K562 (cell line): ENCODE measurements around the gene PTPRT. TPM values are rescaled to one million over a fixed set of nuclear protein-coding genes. Genes with fewer than 3 reads are reported as not detected.

Experiments used
- ATAC-seq: fragments of 200-7000 bp; cut with Tn5 transposase; 3 replicates; pipeline ENCODE4 v1.9.1; 2020; ENCODE audit warnings: moderate library complexity
- BruUV-seq: library from RNA; stranded (reverse); fragments of 400-500 nt; replicated peaks from 2 replicates; lab custom pipeline; 2021; lab: Mats Ljungman, UMichigan
- CTCF ChIA-PET: fragments of 300-600 bp; formaldehyde crosslinking; extraction: SDS; loops from one replicate; lab custom pipeline; 2021; ENCODE audit warnings: low intra/inter-chr PET ratio; lab: Yijun Ruan, JAX
- POLR2A ChIA-PET: fragments of 300-600, 350-650 bp; sonication (Branson Sonifier 250); formaldehyde crosslinking; extraction: SDS; loops from one replicate; lab custom pipeline; 2021; ENCODE audit warnings: antibody characterized with exemption, inconsistent platforms; lab: Yijun Ruan, JAX
- DNase-seq, 4 experiments: peaks; one replicate each; pipeline versions ENCODE4 v3.0.0 to v3.0.0-alpha.2; 2011 to 2018; ENCODE audit warnings: low spot score in 3 of 4, mixed read lengths in 3 of 4; ENCODE audit errors: extremely low read depth in 1 of 4
- FAIRE-seq: peaks from 2 replicates; lab custom pipeline; 2011; peaks lifted over from hg19 to GRCh38; lab: Jason Lieb, UNC
- H2AFZ ChIP-seq: 2 replicates; pipeline ENCODE4 v1.6.0; 2011; ENCODE audit warnings: low read depth, low read length, control low read depth, inconsistent platforms
- H3K27ac ChIP-seq: fragments of 200-600 bp; 3 replicates; pipeline ENCODE4 v1.8.0; 2011; ENCODE audit warnings: low read depth, mild to moderate bottlenecking, control low read depth, inconsistent platforms, low read length, moderate library complexity, mixed read lengths; ENCODE audit errors: extremely low read depth
- H3K27me3 ChIP-seq, 2 experiments: fragments of 300-600 bp in 1 of 2; 2 replicates in 1 of 2; 3 replicates in 1 of 2; pipeline versions ENCODE4 v1.6.0 to v1.8.0; 2011; ENCODE audit warnings: inconsistent platforms in 2 of 2, low read length in 2 of 2, mild to moderate bottlenecking in 1 of 2, mixed read lengths in 1 of 2, moderate library complexity in 1 of 2; ENCODE audit not compliant: control insufficient read depth in 2 of 2, insufficient read depth in 2 of 2
- H3K36me3 ChIP-seq: fragments of 300-600 bp; 3 replicates; pipeline ENCODE4 v1.8.0; 2011; ENCODE audit warnings: mild to moderate bottlenecking, low read length, inconsistent platforms; ENCODE audit not compliant: control insufficient read depth, insufficient read depth
- H3K4me1 ChIP-seq, 2 experiments: fragments of 200-600 bp in 1 of 2; replicated peaks in 1 of 2; 2 replicates in 1 of 2; 3 replicates in 1 of 2; pipeline versions ENCODE4 v1.5.1 to v1.8.0; 2011; ENCODE audit warnings: inconsistent platforms in 2 of 2, low read length in 2 of 2, mild to moderate bottlenecking in 1 of 2, mixed read lengths in 1 of 2, moderate library complexity in 1 of 2; ENCODE audit not compliant: control insufficient read depth in 2 of 2, insufficient read depth in 2 of 2
- H3K4me2 ChIP-seq: 2 replicates; pipeline ENCODE4 v1.6.1; 2011; ENCODE audit warnings: low read length, control low read depth, inconsistent platforms, mixed read lengths; ENCODE audit not compliant: insufficient read depth
- H3K4me3 ChIP-seq: fragments of 200-600 bp; sonication (generic), shearing (Covaris generic); 2 replicates; pipeline ENCODE4 v1.5.1; 2016; ENCODE audit warnings: control low read depth, inconsistent platforms
- H3K79me2 ChIP-seq: fragments of 200-600 bp; 3 replicates; pipeline ENCODE4 v1.8.0; 2011; ENCODE audit warnings: low read length, inconsistent platforms; ENCODE audit not compliant: control insufficient read depth, insufficient read depth
- H3K9ac ChIP-seq, 2 experiments: 2 replicates each; pipeline versions ENCODE4 v1.6.0 to v1.6.1; 2011; ENCODE audit warnings: low read depth in 2 of 2, low read length in 2 of 2, control low read depth in 1 of 2, inconsistent platforms in 1 of 2, mild to moderate bottlenecking in 1 of 2, mixed read lengths in 1 of 2; ENCODE audit not compliant: insufficient read depth in 1 of 2
- H3K9me1 ChIP-seq: one replicate; pipeline ENCODE4 v1.6.0; 2011; ENCODE audit warnings: inconsistent platforms, mild to moderate bottlenecking, low read length, moderate library complexity; ENCODE audit not compliant: control insufficient read depth, insufficient read depth
- H3K9me3 ChIP-seq: replicated peaks from 2 replicates; pipeline ENCODE4 v1.5.1; 2011; ENCODE audit warnings: low read depth, low read length, inconsistent platforms; ENCODE audit not compliant: control insufficient read depth, insufficient read depth
- H4K20me1 ChIP-seq: replicated peaks from 2 replicates; pipeline ENCODE4 v1.6.1; 2011; ENCODE audit warnings: low read length, inconsistent platforms, mixed read lengths; ENCODE audit not compliant: control insufficient read depth, insufficient read depth
- BCOR ChIP-seq: fragments of 450-650 bp; IDR thresholded peaks from 2 replicates; pipeline ENCODE4 v1.6.1; 2016
- DDX20 ChIP-seq: fragments of 450-650 bp; IDR thresholded peaks from 2 replicates; pipeline ENCODE4 v1.6.1; 2016; ENCODE audit warnings: missing genetic modification characterization, low read depth, mild to moderate bottlenecking, missing compliant biosample characterization, moderate library complexity
- ELF2 ChIP-seq: fragments of 250-450 bp; sonication (Bioruptor Pico); IDR thresholded peaks from 2 replicates; pipeline ENCODE4 v1.5.0; 2021; ENCODE audit warnings: mild to moderate bottlenecking
- GATA2 ChIP-seq: sonication (generic); formaldehyde crosslinking; IDR thresholded peaks from 2 replicates; pipeline ENCODE4 v1.4.0; 2020; ENCODE audit warnings: mild to moderate bottlenecking, missing genetic modification reagents
- HNRNPUL1 ChIP-seq: fragments of 200-400 bp; formaldehyde crosslinking; IDR thresholded peaks from 2 replicates; pipeline ENCODE4 v1.6.1; 2017; ENCODE audit warnings: low read length
- JUND ChIP-seq, 2 experiments: IDR thresholded peaks; 2 replicates in 1 of 2; 3 replicates in 1 of 2; pipeline ENCODE4 v1.6.1; 2011; ENCODE audit warnings: borderline replicate concordance in 2 of 2, low read depth in 2 of 2, low read length in 2 of 2, improper control_type of control experiment in 1 of 2, missing biosample characterization in 1 of 2, missing genetic modification characterization in 1 of 2, missing genetic modification reagents in 1 of 2
- PHB ChIP-seq: fragments of 250-450 bp; sonication (Bioruptor Pico); IDR thresholded peaks from 2 replicates; pipeline ENCODE4 v1.5.0; 2021
- ZFP91 ChIP-seq: sonication (generic); formaldehyde crosslinking; IDR thresholded peaks from 2 replicates; pipeline ENCODE4 v1.8.0; 2022; ENCODE audit warnings: mild to moderate bottlenecking, missing genetic modification reagents
- ZNF175 ChIP-seq: fragments of 200-800 bp; sonication (Bioruptor generic); IDR thresholded peaks from 2 replicates; pipeline ENCODE4 v1.6.1; 2016; ENCODE audit warnings: low read depth, mild to moderate bottlenecking, missing genetic modification characterization, missing compliant biosample characterization
- ZNF384 ChIP-seq: IDR thresholded peaks from 2 replicates; pipeline ENCODE4 v1.6.1; 2012; ENCODE audit warnings: low read depth, low read length, improper control_type of control experiment
- ZNF695 ChIP-seq: fragments of 450-650 bp; formaldehyde crosslinking; IDR thresholded peaks from 2 replicates; pipeline ENCODE4 v1.4.0; 2020; ENCODE audit warnings: mild to moderate bottlenecking, moderate library complexity
- WGBS: fragments of 100-300 bp; shearing (Covaris generic); methylation state at CpG from one replicate; pipeline ENCODE4 v1.1.6; 2016; ENCODE audit warnings: low coverage, mixed read lengths; ENCODE audit not compliant: insufficient coverage; ENCODE audit errors: missing lambda C conversion rate; 5-methylcytosine and 5-hydroxymethylcytosine counted together
- in situ Hi-C: fragments of 300-500 bp; cut with MboI; formaldehyde crosslinking; loops from 4 replicates; pipeline ENCODE4 v1.15.0; 2018; ENCODE audit warnings: inconsistent platforms, mixed read lengths
- intact Hi-C: fragments of 100-400 bp; cut with micrococcal nuclease; formaldehyde crosslinking; loops from 2 replicates; pipeline ENCODE4 v1.14.2; 2022
- polyA plus RNA-seq, 8 experiments: library from polyadenylated mRNA; depleted of rRNA in 4 of 8; stranded (reverse) in 5 of 8; unstranded in 3 of 8; fragments of >200 nt; fragmentation: Nextera tagmentation in 2 of 8; fragmentation: Illumina TruSeq in 1 of 8; extraction: Ambion mirVana in 2 of 8; extraction: Trizol in 1 of 8; gene quantifications; 2 replicates each; pipeline versions ENCODE4 v1.2.1 to v1.2.3, GENCODE V29; 2011 to 2014; ENCODE audit warnings: inconsistent platforms in 1 of 8, missing spikeins in 1 of 8
- total RNA-seq, 7 experiments: library from RNA; depleted of rRNA in 6 of 7; stranded (reverse); fragments of >200 nt in 6 of 7; fragmentation: Illumina TruSeq in 2 of 7; extraction: Trizol in 2 of 7; gene quantifications; 2 replicates each; pipeline versions ENCODE4 v1.2.1 to v1.2.3, GENCODE V29; 2011 to 2021; ENCODE audit warnings: low replicate concordance in 1 of 7
- TF ChIP-seq, protein P1 (sequence below), 2 experiments: fragments of 450-650 bp in 1 of 2; sonication (generic) in 1 of 2; formaldehyde crosslinking in 1 of 2; IDR thresholded peaks in 1 of 2; conservative IDR thresholded peaks in 1 of 2; 2 replicates each; pipeline versions ENCODE4 v1.6.1 to v1.8.1; 2016 to 2023; ENCODE audit warnings: mild to moderate bottlenecking in 2 of 2, moderate library complexity in 2 of 2, inconsistent platforms in 1 of 2, missing genetic modification reagents in 1 of 2
- TF ChIP-seq, protein P2 (sequence below): fragments of 450-650 bp; IDR thresholded peaks from 2 replicates; pipeline ENCODE4 v1.6.1; 2016
- TF ChIP-seq, protein P3 (sequence below): sonication (generic); formaldehyde crosslinking; IDR thresholded peaks from 2 replicates; pipeline ENCODE4 v1.8.0; 2023; ENCODE audit warnings: mild to moderate bottlenecking, missing genetic modification reagents

PTPRT gene
- total and polyA plus RNA-seq, 9 of the 15 experiments (the other 6 are each of a cell fraction or from before 2014, with no cell fraction given), result not detected

DNA sequence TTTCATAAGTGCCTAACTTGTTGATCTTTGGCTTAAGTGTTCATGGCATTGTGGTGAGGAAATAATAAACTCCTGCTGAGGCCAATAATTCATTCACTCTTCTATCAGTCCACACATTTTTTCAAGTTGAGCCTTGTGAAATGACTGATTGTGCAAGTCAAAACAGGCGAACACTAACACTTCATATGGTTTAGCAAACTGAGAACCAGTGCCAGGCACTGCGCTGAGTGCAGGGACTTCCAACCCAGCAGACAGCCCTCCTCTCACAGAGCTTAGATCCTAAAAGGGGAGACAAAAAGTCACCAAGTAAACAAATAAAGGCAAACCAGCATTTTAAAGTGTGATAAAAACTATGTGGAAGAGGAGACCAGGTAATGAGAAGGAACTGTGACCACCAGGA lies 435.0 kb downstream of the PTPRT start:
- no peak for FAIRE-seq
- Histone ChIP-seq H4K20me1 (no peaks in the 10 kb centered on the region), H3K27me3 (no peaks in the 10 kb centered on the region; a peak in 2 of 5 replicates), H3K4me3 (no peak overlapping the region), H3K9me1 (no peaks in the 10 kb centered on the region), H3K27ac (no peak overlapping the region), H3K9ac (no peak overlapping the region), H3K36me3 (no peaks in the 10 kb centered on the region), H2AFZ (no peak overlapping the region), H3K79me2 (no peaks in the 10 kb centered on the region), H3K9me3 (no peaks in the 10 kb centered on the region), H3K4me2 (no peak overlapping the region), H3K4me1 (no peaks in the 10 kb centered on the region)
- intact Hi-C loops, result no loop called here
- WGBS, result 4% methylated on average over 2 of the region's 2 CpGs
- no TSS peak for BruUV-seq
- no peak for ATAC-seq
- CTCF ChIA-PET, result no interaction called here
- DNase-seq, result no peak
- in situ Hi-C loops, result no loop called here
- POLR2A ChIA-PET, result interaction anchor here (0.6 kb wide), 1 partner anchor 500 kb away, joined by 4 read pairs; no protein-coding TSS in a partner anchor
- TF ChIP-seq, protein P1, sequence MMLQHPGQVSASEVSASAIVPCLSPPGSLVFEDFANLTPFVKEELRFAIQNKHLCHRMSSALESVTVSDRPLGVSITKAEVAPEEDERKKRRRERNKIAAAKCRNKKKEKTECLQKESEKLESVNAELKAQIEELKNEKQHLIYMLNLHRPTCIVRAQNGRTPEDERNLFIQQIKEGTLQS (IDR thresholded peaks at IDR 0.05), result no peak
- TF ChIP-seq, protein P1 (CRISPR knock-in tag; conservative IDR thresholded peaks at IDR 0.05), result no peak
- TF ChIP-seq GATA2 (CRISPR knock-in tag) (no peak), ELF2 (no peak), PHB (no peak), HNRNPUL1 (no peak), ZNF384 (no peak), ZFP91 (CRISPR knock-in tag) (no peak), ZNF175 (CRISPR knock-in tag) (no peak), BCOR (no peak), ZNF695 (CRISPR knock-in tag) (no peak), JUND (IDR thresholded peaks at IDR 0.05; ENCODE audit: borderline replicate concordance, low read depth, low read length) (no peak), JUND (tag; IDR thresholded peaks at IDR 0.05; ENCODE audit: borderline replicate concordance, low read depth, low read length) (no peak), DDX20 (tag) (no peak)
- TF ChIP-seq, protein P2, sequence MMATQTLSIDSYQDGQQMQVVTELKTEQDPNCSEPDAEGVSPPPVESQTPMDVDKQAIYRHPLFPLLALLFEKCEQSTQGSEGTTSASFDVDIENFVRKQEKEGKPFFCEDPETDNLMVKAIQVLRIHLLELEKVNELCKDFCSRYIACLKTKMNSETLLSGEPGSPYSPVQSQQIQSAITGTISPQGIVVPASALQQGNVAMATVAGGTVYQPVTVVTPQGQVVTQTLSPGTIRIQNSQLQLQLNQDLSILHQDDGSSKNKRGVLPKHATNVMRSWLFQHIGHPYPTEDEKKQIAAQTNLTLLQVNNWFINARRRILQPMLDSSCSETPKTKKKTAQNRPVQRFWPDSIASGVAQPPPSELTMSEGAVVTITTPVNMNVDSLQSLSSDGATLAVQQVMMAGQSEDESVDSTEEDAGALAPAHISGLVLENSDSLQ, result no peak
- TF ChIP-seq, protein P3, sequence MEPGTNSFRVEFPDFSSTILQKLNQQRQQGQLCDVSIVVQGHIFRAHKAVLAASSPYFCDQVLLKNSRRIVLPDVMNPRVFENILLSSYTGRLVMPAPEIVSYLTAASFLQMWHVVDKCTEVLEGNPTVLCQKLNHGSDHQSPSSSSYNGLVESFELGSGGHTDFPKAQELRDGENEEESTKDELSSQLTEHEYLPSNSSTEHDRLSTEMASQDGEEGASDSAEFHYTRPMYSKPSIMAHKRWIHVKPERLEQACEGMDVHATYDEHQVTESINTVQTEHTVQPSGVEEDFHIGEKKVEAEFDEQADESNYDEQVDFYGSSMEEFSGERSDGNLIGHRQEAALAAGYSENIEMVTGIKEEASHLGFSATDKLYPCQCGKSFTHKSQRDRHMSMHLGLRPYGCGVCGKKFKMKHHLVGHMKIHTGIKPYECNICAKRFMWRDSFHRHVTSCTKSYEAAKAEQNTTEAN, result no peak
